Lower leg skin (tissue), 3 donors: Measurements from ENCODE around the gene INTS6.

Experiments used
- POLR2A ChIP-seq, 2 donors: fragments of 450-650 bp; IDR thresholded peaks; one replicate each; pipeline ENCODE4 v1.6.1; 2016 to 2017; ENCODE audit warnings: antibody characterized with exemption in 2 of 2, mild to moderate bottlenecking in 1 of 2, moderate library complexity in 1 of 2
- TF ChIP-seq, protein P1 (sequence below), 3 donors: fragments of 450-650 bp; IDR thresholded peaks; one replicate each; pipeline ENCODE4 v1.5.1; 2016; ENCODE audit warnings: antibody characterized with exemption in 3 of 3, mild to moderate bottlenecking in 3 of 3, moderate library complexity in 2 of 3

DNA sequence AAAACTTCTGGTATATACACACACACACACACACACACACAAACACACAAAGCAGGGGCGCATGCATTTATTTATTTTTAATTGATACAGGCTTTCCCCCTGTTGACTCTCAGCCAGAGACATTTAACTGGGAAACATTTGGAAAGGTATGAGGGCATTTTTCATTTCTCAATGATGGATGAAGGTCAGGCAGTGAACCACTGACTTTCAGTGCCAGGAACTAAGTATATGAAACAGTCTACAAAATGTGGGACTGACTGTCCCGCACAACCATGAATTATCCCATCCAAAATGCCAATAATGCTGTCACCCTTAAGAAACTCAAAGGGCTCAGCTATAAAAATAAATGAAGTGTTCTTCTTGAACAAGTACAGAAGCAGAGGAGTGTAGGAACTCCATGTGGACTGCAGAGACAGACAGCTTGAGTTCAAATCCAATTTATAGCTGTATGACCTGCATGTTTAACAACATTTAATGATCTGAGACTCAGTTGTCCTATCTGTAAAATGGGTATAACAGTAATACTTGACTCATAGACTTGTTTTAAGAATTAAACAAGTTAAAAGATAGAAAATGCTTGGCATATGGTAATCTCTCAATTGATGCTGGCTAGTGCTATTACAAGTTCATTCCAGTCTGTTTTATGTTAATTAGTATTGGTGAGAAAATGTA lies 25.0 kb upstream of the INTS6 start:
- TF ChIP-seq, protein P1, sequence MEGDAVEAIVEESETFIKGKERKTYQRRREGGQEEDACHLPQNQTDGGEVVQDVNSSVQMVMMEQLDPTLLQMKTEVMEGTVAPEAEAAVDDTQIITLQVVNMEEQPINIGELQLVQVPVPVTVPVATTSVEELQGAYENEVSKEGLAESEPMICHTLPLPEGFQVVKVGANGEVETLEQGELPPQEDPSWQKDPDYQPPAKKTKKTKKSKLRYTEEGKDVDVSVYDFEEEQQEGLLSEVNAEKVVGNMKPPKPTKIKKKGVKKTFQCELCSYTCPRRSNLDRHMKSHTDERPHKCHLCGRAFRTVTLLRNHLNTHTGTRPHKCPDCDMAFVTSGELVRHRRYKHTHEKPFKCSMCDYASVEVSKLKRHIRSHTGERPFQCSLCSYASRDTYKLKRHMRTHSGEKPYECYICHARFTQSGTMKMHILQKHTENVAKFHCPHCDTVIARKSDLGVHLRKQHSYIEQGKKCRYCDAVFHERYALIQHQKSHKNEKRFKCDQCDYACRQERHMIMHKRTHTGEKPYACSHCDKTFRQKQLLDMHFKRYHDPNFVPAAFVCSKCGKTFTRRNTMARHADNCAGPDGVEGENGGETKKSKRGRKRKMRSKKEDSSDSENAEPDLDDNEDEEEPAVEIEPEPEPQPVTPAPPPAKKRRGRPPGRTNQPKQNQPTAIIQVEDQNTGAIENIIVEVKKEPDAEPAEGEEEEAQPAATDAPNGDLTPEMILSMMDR (IDR thresholded peaks at IDR 0.05), result no peak
- TF ChIP-seq POLR2A (IDR thresholded peaks at IDR 0.05), result no peak
